Left colon (tissue), 2 donors: Measurements from ENCODE around the gene STK10. TPM values are rescaled to one million over a fixed set of nuclear protein-coding genes. Genes with fewer than 3 reads are reported as not detected.
"Not testable (repeated sequence)": the region's sequence is repeated elsewhere in the genome, so short reads cannot be mapped to it uniquely, and the experiment has no call there.

Experiments used
- ATAC-seq: fragments of 200-7000 bp; cut with Tn5 transposase; one replicate; pipeline ENCODE4 v1.9.1; 2020; ENCODE audit warnings: mild to moderate bottlenecking, moderate library complexity
- DNase-seq, 2 donors: peaks; one replicate each; pipeline ENCODE4 v3.0.0-alpha.2; 2020
- intact Hi-C, 2 donors: fragments of 100-400 bp; cut with DNase I in 1 of 2; cut with micrococcal nuclease in 1 of 2; formaldehyde crosslinking; loops; one replicate each; pipeline versions ENCODE4 v1.11.2 to v1.14.0; 2022; cut with DNase I, micrococcal nuclease
- long read RNA-seq: library from polyadenylated mRNA; unstranded; transcript quantifications from one replicate; pipeline ENCODE4 v2.0.0, GENCODE V29; 2021
- total RNA-seq, 2 donors: library from RNA; stranded (reverse); fragmentation: NEBNext Ultra II Directional; extraction: Animal tissue kit (Norgen Biotek cat#: 25700); gene quantifications; one replicate each; pipeline ENCODE4 v1.2.1, GENCODE V29; 2021
- donor health status: DM: no; HTN: no; CAD: no.
- donor health status: DM: yes; HTN: yes; CAD: no.

The STK10 gene
- total RNA-seq = 10 to 100 TPM; 32.6 to 35.7 TPM
- long read RNA-seq, partial matches to known transcripts = 5 of 13 reads
- long read RNA-seq, other reads (novel, unspliced or antisense) = 8 of 13 reads

DNA sequence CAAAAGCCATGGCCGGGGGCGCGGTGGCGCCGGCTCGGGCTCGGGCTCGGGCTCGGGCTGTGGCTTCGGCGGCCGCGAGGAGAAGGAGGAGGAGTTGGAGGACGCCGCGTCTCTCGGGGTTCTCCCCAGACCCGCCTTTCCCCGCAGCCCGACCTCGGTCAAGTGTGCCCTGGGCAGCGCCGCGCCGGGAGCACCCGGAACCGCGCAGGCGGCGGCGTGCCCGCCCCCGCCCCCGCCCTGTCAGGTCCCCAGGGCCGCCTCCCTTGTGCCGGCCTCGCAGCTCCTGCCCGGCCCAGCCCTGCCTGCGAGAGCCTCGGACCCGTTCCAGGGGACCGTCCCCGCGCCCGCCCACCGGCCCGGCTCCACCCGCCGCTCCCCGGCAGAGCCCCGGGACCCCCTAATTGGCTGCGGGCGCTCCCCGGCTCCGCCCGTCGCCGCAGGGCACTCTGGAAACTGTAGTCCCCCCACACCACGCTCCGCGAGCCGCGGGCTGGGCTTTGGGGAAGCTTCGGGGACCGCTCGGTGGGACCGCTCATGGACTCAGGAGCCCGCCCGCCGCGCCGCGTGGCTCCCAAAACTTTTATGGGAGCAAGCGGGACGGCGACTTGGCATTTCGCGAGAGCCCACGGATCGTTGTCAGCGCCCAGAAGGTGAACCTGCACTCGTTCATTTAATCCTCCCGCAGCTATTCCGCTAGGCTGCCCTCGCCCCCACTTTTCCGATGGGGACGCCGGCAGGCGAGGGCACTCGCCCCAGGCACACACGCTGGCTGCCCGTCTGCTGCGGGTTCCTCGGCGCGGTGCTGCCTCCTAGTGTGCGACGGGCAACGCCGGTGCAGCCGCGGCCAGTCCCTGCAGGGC, at the start of gene STK10:
TSS of gene STK10 (minus strand) at position 192 of the 860 bp plus-strand sequence. CDS start at position 10, 182 bp downstream.
- peak; percentile 83 for ATAC-seq
- intact Hi-C loops = loop anchor here (5.0 to 10.0 kb wide), 2 partner anchors 73 to 81 kb away; no protein-coding TSS in a partner anchor
- peak; percentile 92 for DNase-seq

DNA sequence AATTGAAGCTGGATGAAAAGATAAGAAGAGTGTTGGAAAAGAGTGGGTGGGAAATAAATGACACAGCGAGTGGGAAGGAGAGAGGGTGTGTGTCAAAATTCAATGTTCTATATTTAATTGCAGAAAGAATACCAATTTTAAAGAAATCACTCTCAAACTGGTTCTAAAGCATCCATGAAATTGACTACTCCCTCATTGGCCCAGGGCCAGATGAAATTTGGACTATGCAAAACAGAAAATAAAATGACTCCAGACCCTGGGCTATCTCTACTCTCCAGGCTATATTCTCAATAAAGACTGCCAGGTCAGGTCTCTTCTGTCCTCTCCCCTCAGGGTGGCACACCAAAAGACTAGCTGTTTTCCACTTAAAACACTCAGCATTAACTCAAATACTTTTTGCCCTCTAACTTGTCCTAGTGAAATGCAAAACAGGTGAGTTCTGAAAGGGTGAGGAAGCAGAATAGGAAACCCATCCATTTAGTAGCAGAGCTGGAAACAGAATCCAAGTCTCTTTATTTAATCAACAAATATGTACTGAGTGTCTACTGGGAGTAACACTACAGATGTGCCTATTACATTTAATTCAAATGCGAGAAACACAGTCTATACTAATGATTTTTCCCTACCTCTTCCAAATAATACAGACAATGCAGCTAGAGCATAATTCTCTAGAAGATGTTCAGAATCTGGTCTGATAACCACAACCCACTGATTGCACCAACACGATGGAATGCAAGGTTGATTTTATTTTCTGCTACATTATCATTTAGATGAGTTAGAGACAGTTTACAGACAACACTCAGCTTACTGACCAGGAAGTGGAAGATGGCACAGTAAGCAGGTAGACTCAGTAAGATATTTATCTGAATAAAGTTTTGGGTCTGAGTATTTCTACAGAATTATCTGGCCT, 48.1 kb upstream of the STK10 start:
- intact Hi-C loops = no loop called here
- peak; percentile 78 for ATAC-seq
- peak; percentile 67 to 73 for DNase-seq

DNA sequence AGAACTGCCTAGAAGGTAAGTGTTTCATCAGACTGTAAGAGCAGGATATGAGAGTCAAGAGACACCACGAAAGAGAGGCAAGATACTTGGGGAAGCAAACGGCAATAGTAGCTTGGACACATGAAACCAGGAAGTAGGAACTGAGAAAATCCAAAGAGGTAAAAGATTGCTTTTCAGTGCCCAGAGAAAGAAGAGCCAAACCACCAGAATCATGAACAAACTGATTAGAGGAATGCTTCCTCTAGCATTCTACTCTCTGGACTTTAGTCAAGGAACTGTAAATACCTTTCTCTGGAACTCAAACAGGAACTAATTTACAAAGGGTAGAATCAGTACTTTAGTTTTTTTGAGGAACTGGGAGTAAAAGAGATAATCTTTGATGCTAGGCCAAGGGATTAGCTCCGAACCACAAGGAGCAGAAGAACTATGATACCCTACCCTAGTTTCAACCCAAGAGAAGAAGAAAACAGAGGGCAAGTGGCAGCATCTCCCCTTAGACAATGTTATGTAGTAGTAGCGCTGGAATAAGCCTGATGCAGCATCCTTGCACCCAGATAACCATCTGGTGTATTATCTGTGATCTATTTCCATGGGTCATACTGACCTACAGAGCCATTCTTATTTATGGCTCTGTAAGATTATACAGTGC, 47.2 kb upstream of the STK10 start:
- peak; percentile 82 for ATAC-seq
- DNase-seq = no peak
- intact Hi-C loops = no loop called here

DNA sequence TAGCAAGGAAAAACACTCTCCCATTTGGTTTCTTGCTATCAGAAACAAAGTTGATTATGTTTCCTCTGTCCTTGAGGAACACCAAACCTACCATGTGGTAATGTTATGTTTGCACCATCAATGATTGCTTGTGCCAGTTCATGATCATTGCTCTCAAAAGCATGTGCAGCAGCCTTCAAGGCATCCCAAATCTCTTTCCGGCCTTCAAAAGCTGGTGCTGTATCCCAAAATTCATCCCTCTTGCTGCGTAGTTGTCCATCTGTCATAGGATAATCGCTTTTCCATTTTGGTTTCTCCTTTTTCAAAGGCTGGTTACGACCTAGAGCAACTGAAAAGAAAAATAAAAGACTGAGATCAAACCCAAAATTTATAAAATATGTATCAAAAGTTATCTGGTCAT, 46.0 kb upstream of the STK10 start:
- ATAC-seq (no peak), DNase-seq (no peak)
- intact Hi-C loops = no loop called here

DNA sequence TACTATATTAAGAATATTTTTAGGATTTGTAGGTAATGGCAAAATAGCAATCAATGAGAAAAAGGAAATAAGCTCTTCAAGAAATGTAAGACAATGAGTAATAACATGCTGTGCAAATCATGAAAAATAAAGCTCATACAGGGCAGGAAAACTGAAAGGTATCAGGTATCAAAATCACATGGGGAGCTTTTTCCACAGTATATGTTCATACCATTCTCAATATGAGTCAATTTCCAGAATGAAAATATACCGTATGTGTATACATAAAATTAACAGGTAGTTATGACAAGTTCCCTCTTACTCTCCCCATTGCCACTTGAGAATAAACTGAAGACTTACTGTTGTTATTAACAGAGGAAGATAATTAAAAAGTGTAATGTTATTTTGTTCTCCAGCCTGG, 41.9 kb upstream of the STK10 start:
- ATAC-seq (no peak), DNase-seq (no peak)
- intact Hi-C loops = no loop called here

DNA sequence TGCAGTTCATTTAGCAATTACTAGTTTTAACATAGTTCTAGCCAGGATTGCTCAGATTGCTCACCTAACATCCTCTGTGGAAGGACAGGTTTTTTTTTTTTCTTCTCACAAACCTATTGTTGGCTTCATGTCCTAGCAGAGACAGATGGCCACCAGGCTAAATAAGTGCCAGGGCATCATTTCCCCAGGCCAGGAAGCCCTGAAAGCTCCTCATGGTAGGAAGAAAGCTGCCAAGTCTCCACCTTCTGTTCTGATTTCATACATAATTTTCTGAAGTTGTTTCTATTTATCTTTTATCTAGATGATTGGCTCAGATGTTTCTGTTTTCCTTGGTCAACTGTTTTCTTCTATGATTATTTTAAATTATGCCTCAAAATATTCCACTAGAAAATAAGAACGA, 37.0 kb upstream of the STK10 start:
- ATAC-seq (no peak), DNase-seq (no peak)
- intact Hi-C loops = no loop called here

DNA sequence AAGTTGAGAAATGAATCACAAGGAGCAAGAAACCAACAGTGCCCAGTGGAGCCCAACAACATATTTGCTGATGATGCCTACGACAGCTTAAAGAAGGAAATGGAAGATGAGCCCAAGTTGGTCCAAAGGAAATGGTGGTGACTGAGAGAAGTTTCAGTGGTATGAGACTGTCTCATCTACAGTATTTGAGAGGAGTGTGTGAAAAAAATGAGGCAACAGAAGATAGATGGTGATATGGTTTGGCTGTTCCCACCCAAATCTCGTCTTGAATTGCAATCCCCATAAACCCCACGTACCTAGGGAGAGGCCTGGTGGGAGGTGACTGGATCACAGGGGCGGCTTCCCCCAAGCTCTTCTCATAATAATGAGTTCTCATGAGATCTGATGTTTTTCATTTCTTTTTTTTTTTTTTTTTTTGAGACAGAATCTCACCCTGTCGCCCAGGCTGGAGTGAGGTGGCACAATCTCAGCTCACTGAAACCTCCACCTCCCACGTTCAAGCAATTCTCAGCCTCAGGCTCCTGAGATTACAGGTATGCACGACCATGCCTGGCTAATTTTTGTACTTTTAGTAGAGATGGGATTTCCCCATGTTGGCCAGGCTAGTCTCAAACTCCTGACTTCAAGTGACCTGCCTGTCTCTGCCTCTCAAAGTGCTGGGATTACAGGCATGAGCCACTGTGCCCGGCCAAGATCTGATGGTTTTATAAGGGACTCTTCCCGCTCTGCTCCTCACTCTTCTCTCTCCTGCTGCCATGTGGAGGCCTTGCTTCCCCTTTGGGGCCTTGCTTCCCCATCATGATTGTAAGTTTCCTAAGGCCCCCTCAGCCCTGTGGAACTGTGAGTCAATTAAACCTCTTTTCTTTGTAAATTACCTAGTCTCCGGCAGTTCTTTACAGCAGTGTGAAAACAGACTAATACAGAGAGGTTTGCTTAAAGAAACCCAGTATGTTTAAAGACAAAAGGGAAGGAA, 36.2 kb upstream of the STK10 start:
- ATAC-seq = no peak
- intact Hi-C loops = no loop called here
- no peak for DNase-seq

DNA sequence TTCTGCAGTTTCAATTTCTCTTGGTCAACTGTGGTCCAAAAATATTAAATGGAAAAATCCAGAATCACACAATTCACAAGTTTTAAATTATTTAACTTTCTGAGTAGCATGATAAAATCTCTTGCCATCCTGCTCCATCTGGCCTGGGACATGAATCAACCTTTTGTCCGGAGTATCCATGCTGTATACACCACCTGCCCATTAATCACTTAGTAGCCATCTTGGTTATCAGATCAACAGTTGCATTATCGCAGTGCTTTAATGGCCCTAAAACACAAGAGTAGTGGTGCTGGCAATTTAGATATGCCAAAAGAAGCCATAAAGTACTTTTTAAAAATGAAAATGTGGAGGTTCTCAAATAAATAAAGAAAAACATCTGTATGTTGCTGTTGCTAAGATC, 31.3 kb upstream of the STK10 start:
- intact Hi-C loops = no loop called here
- no peak for ATAC-seq
- DNase-seq = no peak

DNA sequence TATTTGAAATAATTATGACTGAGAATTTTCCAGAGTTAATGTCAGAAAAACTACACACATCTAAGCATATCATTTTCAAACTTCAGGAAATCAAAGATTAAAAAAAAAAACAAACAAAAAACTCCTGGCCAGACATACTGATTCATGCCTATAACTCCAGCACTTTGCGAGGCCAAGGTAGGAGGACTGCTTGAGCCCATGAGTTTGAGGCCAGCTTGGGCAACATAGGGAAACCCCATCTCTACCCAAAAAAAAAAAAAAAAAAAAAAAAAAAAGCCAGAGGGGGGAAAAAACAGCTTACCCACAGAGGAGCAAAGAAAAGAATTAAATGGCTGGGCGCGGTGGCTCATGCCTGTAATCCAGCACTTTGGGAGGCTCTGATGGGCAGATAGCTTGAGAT, 28.3 kb upstream of the STK10 start:
- DNase-seq (no peak), ATAC-seq (no peak)
- intact Hi-C loops = no loop called here

DNA sequence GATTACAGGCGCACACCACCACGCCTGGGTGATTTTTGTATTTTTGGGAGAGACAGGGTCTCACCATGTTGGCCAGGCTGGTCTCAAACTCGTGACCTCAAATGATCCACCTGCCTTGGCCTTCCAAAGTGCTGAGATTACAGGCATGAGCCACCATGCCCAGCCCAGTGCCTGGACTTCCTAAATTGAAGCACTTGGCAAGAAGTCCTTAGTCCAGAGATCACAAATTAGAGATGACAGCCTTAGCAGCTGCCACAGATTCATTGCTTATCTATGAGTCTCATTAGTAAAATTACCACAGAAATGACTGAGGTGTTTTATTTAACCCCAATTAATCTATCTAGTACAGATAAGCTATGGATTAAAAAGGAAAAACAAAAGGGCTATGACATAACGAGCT, 25.1 kb upstream of the STK10 start:
- DNase-seq = no peak
- intact Hi-C loops = no loop called here
- no peak for ATAC-seq

DNA sequence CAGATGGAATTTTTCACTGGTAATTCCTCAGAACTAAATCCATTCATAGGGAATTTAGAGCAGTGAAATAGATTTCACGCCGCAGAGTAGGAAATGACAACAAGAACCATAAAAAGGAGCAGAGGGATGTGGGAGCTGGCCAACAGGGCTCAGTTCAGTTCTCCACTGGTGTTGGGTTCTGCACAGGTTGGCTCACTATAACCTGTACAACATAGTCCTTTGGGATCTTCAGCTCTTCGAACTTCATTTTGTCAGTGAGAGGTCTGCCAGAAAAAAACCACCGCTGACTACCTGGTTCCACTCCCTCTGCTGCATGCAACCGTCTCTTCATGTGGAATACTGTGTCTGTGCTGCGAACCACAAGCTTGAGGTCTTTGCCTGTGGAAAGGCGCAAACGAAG, 23.7 kb upstream of the STK10 start:
- intact Hi-C loops = no loop called here
- no peak for ATAC-seq

DNA sequence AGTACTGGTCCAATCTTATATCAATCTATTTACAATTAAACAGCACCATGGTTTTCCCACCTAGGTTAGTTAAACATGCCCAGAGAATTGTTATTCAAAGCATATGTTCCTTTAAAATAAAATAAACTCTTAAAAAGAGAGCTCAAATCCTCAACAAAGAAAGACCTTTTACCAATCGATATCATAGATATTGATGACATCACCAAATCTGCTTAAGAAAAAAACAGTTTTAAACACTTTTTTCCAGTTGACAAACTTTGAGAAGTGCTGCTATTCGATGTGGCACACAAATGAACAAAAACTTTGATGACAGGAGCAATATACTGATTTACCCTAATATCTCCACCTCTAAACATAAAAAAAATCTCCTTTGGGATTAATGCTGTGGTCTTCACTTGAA, 21.7 kb upstream of the STK10 start:
- intact Hi-C loops = no loop called here
- no peak for ATAC-seq
- no peak for DNase-seq

More for the DNA sequence above, 23.7 kb upstream of the STK10 start:
- no peak for DNase-seq

DNA sequence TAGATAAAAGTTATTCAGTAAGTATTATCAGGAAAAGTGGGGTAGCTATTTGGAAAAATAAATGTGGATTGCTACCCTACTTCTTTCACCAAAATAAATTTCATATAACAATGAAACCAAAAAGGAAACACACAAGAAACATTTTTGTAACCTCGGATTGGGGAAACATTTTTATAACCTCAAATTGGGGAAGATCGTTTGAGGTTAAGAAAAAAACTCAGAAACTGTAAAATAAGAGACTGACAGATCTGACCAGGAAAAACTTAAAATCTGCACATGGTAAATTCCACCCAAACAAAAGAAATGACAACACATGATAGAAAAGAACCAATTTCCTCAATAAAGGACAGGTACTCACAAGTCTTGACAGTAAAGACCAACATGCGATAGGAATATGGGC, 19.5 kb upstream of the STK10 start:
- ATAC-seq (no peak), DNase-seq (no peak)
- intact Hi-C loops = no loop called here

DNA sequence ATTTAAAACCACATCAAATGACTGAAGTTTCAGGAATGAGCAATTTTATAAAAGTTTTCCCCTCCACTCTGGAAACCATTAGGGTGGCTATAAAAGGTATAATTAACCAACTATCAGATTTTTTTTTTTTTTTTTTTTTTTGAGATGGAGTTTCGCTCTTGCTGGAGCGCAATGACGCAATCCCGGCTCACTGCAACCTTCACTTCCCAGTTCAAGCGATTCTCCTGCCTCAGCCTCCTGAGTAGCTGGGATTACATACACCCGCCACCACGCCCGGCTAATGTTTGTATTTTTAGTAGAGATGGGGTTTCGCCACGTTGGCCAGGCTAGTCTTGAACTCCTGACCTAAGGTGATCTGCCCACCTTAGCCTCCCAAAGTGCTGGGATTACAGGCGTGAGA, 18.0 kb upstream of the STK10 start:
- intact Hi-C loops = not testable (repeated sequence)

DNA sequence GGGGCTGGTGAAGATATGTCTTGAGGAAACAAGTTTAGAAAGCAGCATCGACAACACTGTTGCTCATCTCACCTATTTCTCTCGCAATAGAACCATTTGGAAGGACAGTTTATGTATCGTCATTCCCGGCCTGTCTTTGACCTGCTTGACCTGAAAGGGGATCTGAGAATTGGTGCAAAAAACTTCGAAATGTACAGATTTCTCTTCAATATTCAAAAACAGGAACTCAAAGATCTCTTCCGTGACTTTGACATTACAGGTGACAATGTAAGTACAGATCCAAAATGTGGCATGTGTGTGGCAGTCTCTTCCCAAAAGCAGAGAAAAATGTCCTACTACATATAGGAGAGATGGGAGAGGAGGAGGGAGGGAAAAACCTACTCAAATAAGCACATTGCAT, 12.5 kb upstream of the STK10 start:
- no peak for DNase-seq
- intact Hi-C loops = no loop called here

More for the DNA sequence above, 18.0 kb upstream of the STK10 start:
- not testable (repeated sequence) for ATAC-seq, DNase-seq

DNA sequence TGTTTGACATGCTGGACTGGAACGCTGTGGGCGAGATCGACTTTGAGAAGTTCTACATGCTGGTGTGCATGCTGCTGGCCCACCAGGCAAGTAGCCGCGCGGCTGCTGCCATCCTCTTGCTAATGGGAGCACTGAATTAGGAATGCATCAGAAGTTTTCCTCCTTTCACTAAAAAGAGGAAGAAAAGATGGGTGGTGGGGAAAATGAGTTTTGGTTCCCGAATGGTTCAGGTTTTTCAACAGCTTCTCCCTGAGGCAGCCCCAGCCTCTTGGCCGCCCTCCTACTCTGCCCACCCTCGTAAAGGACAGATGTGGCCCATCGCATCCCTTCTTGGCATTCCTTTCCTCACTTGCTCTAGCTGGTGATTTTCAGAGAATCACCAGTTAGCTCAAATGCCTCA, 11.4 kb upstream of the STK10 start:
- ATAC-seq (no peak), DNase-seq (no peak)
- intact Hi-C loops = loop anchor here in 1 of 2 donors (10.0 kb wide), 2 partner anchors 85 to 285 kb away; partner anchors contain the start of gene UBTD2

More for the DNA sequence above, 12.5 kb upstream of the STK10 start:
- ATAC-seq = no peak

DNA sequence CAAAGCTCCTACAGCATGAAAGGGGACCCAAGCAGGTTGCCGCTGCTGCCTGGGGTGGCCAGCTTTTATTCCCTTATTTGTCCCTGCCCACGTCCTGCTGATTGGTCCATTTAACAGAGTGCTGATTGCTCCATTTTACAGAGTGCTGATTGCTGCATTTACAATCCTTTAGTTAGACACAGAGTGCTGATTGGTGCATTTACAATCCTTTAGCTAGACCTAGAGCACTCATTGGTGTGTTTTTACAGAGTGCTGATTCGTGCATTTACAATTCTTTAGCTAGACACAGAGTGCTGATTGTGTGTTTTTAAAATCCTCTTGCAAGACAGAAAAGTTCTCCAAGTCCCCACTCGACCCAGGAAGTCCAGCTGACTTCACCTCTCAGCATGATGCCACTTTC, 9.8 kb upstream of the STK10 start:
- not testable (repeated sequence) for DNase-seq, ATAC-seq
- intact Hi-C loops = loop anchor here in 1 of 2 donors (10.0 kb wide), 2 partner anchors 87 to 283 kb away; partner anchors contain the start of gene UBTD2
